Peyer's patch (tissue), 4 donors: ENCODE results near the gene SYT9.

Source experiments
- CTCF ChIP-seq, 6 experiments: fragments of 450-650 bp in 4 of 6; fragments of 200-600 bp in 2 of 6; sonication (generic) in 1 of 6; IDR thresholded peaks; one replicate each; pipeline ENCODE4 v1.5.1; 2017 to 2019; ENCODE audit warnings: antibody characterized with exemption in 6 of 6, mild to moderate bottlenecking in 3 of 6, moderate library complexity in 1 of 6
- POLR2A ChIP-seq, 2 donors: fragments of 450-650 bp; IDR thresholded peaks; one replicate each; pipeline ENCODE4 v1.5.1; 2017; ENCODE audit warnings: antibody characterized with exemption in 2 of 2, mild to moderate bottlenecking in 2 of 2, moderate library complexity in 2 of 2

GRCh38 chr11:7492253-7492652 is 240.5 kb downstream of the SYT9 start:
- TF ChIP-seq CTCF (IDR thresholded peaks at IDR 0.05) (no peak), POLR2A (IDR thresholded peaks at IDR 0.05) (no peak)
